Adrenal gland (tissue), 5 donors: ENCODE measurements around the gene OCEL1.

Experiments used
- POLR2A ChIP-seq, 2 donors: fragments of 450-650 bp; IDR thresholded peaks; one replicate each; pipeline ENCODE4 v1.6.1; 2017; ENCODE audit warnings: antibody characterized with exemption in 2 of 2, mild to moderate bottlenecking in 2 of 2, moderate library complexity in 1 of 2
- TF ChIP-seq, protein P1 (sequence below), 6 experiments: fragments of 450-650 bp in 4 of 6; fragments of 200-600 bp in 2 of 6; sonication (generic) in 1 of 6; IDR thresholded peaks; 1 replicate in 5 of 6; 2 replicates in 1 of 6; pipeline versions ENCODE4 v1.5.1 to v1.8.0; 2016 to 2021; ENCODE audit warnings: antibody characterized with exemption in 6 of 6, mild to moderate bottlenecking in 2 of 6, moderate library complexity in 1 of 6
- donor health status: DM: no; HTN: no; CAD: no.

DNA sequence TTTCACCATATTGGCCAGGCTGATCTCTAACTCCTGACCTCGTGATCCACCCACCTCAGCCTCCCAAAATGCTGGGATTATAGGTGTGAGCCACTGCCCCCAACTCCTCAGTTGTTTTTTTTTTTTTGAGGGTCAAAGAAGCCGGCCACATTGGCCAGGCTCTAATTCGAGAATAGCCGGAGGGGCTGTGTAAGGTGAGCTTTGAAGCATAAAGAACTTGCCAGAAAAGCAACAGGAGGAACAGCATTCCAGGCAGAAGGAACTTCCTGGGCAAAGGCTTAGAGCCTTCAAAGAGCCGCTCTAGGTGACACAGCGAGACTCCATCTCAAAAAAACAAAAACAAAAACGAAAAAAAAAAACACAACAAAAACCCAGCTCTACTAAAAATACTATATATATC, 40.0 kb downstream of the OCEL1 start:
- TF ChIP-seq, protein P1, sequence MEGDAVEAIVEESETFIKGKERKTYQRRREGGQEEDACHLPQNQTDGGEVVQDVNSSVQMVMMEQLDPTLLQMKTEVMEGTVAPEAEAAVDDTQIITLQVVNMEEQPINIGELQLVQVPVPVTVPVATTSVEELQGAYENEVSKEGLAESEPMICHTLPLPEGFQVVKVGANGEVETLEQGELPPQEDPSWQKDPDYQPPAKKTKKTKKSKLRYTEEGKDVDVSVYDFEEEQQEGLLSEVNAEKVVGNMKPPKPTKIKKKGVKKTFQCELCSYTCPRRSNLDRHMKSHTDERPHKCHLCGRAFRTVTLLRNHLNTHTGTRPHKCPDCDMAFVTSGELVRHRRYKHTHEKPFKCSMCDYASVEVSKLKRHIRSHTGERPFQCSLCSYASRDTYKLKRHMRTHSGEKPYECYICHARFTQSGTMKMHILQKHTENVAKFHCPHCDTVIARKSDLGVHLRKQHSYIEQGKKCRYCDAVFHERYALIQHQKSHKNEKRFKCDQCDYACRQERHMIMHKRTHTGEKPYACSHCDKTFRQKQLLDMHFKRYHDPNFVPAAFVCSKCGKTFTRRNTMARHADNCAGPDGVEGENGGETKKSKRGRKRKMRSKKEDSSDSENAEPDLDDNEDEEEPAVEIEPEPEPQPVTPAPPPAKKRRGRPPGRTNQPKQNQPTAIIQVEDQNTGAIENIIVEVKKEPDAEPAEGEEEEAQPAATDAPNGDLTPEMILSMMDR (IDR thresholded peaks at IDR 0.05), result no peak
- TF ChIP-seq POLR2A (IDR thresholded peaks at IDR 0.05), result no peak
